ENCODE results near the gene FCHSD1.

The FCHSD1 gene

GRCh38 chr5:141628175-141628788 is 22.9 kb downstream of the FCHSD1 start:
- Histone ChIP-seq H3K4me3 (ENCODE audit: low read depth, low read length) (no peak overlapping the region), H3K27me3 (replicated peaks) (no peaks in the 10 kb centered on the region), H3K36me3 (replicated peaks) (peaks cover 52% of the 10 kb centered on the region), H3K27ac (no peak overlapping the region)
- in situ Hi-C loops (cut with HindIII; ENCODE audit: low pct_ligation_motif_present, low sequenced_read_pairs): no loop called here
- DNase-seq: no peak
- TF ChIP-seq CTCF (IDR thresholded peaks at IDR 0.05; ENCODE audit: low read depth, low read length, missing control alignments): no peak

- TF ChIP-seq CTCF (IDR thresholded peaks at IDR 0.05; ENCODE audit: low read depth, low read length, missing control alignments): no peak
- in situ Hi-C loops (cut with HindIII; ENCODE audit: low pct_ligation_motif_present, low sequenced_read_pairs): no loop called here
- no peak overlapping the region for H3K4me3 ChIP-seq (ENCODE audit: low read depth, low read length)
- no peak overlapping the region for H3K27ac ChIP-seq
- no peaks in the 10 kb centered on the region for H3K27me3 ChIP-seq (replicated peaks)
- H3K36me3 ChIP-seq (replicated peaks): peaks cover 54% of the 10 kb centered on the region
- no peak for DNase-seq
Measured at GRCh38 chr5:141623611-141624010, 27.6 kb downstream of the FCHSD1 start.

GRCh38 chr5:141623186-141623585 is 28.0 kb downstream of the FCHSD1 start:
- Histone ChIP-seq H3K27ac (no peak overlapping the region), H3K36me3 (replicated peaks) (peaks cover 51% of the 10 kb centered on the region)
- in situ Hi-C loops (cut with HindIII; ENCODE audit: low pct_ligation_motif_present, low sequenced_read_pairs): no loop called here

GRCh38 chr5:141618804-141619554 is 32.2 kb downstream of the FCHSD1 start, which contains the start of gene DIAPH1:
Gene DIAPH1 (minus strand): TSS chr5:141619000. CDS start chr5:141618914, 86 bp downstream.
- peak; percentile 87 for TF ChIP-seq CTCF (IDR thresholded peaks at IDR 0.05; ENCODE audit: low read depth, low read length, missing control alignments)
- DNase-seq: peak; percentile 93
- no peaks in the 10 kb centered on the region for H3K27me3 ChIP-seq (replicated peaks)
- peak within 1 kb of the TSS; percentile 83 for H3K4me3 ChIP-seq (ENCODE audit: low read depth, low read length)
- H3K36me3 ChIP-seq (replicated peaks): peaks cover 27% of the 10 kb centered on the region
- in situ Hi-C loops (cut with HindIII; ENCODE audit: low pct_ligation_motif_present, low sequenced_read_pairs): no loop called here
- peak within 1 kb of the TSS; percentile 43 for H3K27ac ChIP-seq

More at GRCh38 chr5:141623186-141623585, 28.0 kb downstream of the FCHSD1 start:
- Histone ChIP-seq H3K4me3 (ENCODE audit: low read depth, low read length) (no peak overlapping the region), H3K27me3 (replicated peaks) (no peaks in the 10 kb centered on the region)
- DNase-seq: no peak
- no peak for TF ChIP-seq CTCF (IDR thresholded peaks at IDR 0.05; ENCODE audit: low read depth, low read length, missing control alignments)

- TF ChIP-seq CTCF (IDR thresholded peaks at IDR 0.05; ENCODE audit: low read depth, low read length, missing control alignments): no peak
- H3K27me3 ChIP-seq (replicated peaks): no peaks in the 10 kb centered on the region
- in situ Hi-C loops (cut with HindIII; ENCODE audit: low pct_ligation_motif_present, low sequenced_read_pairs): no loop called here
- no peak for DNase-seq
- H3K36me3 ChIP-seq (replicated peaks): peaks cover 23% of the 10 kb centered on the region
- H3K4me3 ChIP-seq (ENCODE audit: low read depth, low read length): peak overlapping the region; percentile 83
- peak overlapping the region; percentile 43 for H3K27ac ChIP-seq
Measured at GRCh38 chr5:141618030-141618803, 33.0 kb downstream of the FCHSD1 start.
